Lung (tissue), 12 donors: ENCODE data around the gene STX16. TPM values are rescaled to one million over a fixed set of nuclear protein-coding genes. Genes with fewer than 3 reads are reported as not detected.

Experiments
- ATAC-seq: fragments of 200-7000 bp; cut with Tn5 transposase; one replicate; pipeline ENCODE4 v1.9.1; 2020; ENCODE audit warnings: moderate number of reproducible peaks; ENCODE audit not compliant: insufficient read depth, low FRiP score
- DNase-seq, 3 donors: peaks; one replicate each; pipeline ENCODE4 v3.0.0-alpha.2; 2013 to 2017
- H3K27ac ChIP-seq, 2 donors: one replicate each; pipeline ENCODE4 v1.5.1; 2013; ENCODE audit warnings: mild to moderate bottlenecking in 2 of 2, moderate library complexity in 2 of 2, control low read depth in 1 of 2, inconsistent platforms in 1 of 2, low read depth in 1 of 2, low read length in 1 of 2
- H3K27me3 ChIP-seq, 3 donors: one replicate each; pipeline ENCODE4 v1.5.1; 2013; ENCODE audit warnings: low read length in 2 of 3; ENCODE audit not compliant: control insufficient read depth in 3 of 3, insufficient read depth in 3 of 3
- H3K36me3 ChIP-seq, 4 donors: one replicate each; pipeline ENCODE4 v1.5.1; 2013; ENCODE audit warnings: low read length in 4 of 4, mild to moderate bottlenecking in 1 of 4, moderate library complexity in 1 of 4; ENCODE audit not compliant: control insufficient read depth in 4 of 4, insufficient read depth in 4 of 4
- H3K4me1 ChIP-seq, 5 donors: one replicate each; pipeline ENCODE4 v1.5.1; 2013; ENCODE audit warnings: low read length in 5 of 5, mild to moderate bottlenecking in 2 of 5, moderate library complexity in 1 of 5; ENCODE audit not compliant: control insufficient read depth in 5 of 5, insufficient read depth in 5 of 5
- H3K4me3 ChIP-seq: one replicate; pipeline ENCODE4 v1.5.1; 2013; ENCODE audit warnings: mild to moderate bottlenecking, control low read depth, moderate library complexity
- H3K9ac ChIP-seq, 2 donors: one replicate each; pipeline ENCODE4 v1.5.1; 2013; ENCODE audit warnings: low read length in 2 of 2, control low read depth in 1 of 2; ENCODE audit not compliant: insufficient read depth in 1 of 2
- H3K9me3 ChIP-seq, 4 donors: one replicate each; pipeline ENCODE4 v1.5.1; 2013; ENCODE audit warnings: low read length in 3 of 4, mild to moderate bottlenecking in 1 of 4, moderate library complexity in 1 of 4; ENCODE audit not compliant: control insufficient read depth in 4 of 4, insufficient read depth in 3 of 4
- WGBS, 2 donors: extraction: QIAGEN DNeasy Blood & Tissue Kit; methylation state at CpG; one replicate each; pipeline ENCODE4 v1.1.7; 2013; 5-methylcytosine and 5-hydroxymethylcytosine counted together
- polyA plus RNA-seq, 2 donors: library from polyadenylated mRNA; stranded (reverse); fragments of 200-250 nt; gene quantifications; one replicate each; pipeline ENCODE4 v1.2.1, GENCODE V29; 2013
- total RNA-seq, 2 donors: library from RNA; depleted of rRNA in 1 of 2; stranded (reverse); fragments of >200 nt in 1 of 2; gene quantifications; one replicate each; pipeline ENCODE4 v1.2.1, GENCODE V29; 2014 to 2021
- TF ChIP-seq, protein P1 (sequence below): IDR thresholded peaks from 2 replicates; pipeline ENCODE4 v1.5.1; 2012; ENCODE audit warnings: mild to moderate bottlenecking; ENCODE audit errors: control extremely low read depth, extremely low read depth
- donor health status: control.
- donor health status: control.
- donor health status: Bipolar disorder and iron deficiency.
- donor health status: healthy.
- donor health status: DM: yes; HTN: yes; CAD: no.

The STX16 gene
- total and polyA plus RNA-seq, 4 donors, result 37.1 to 85.2 (median 46.9) TPM

DNA sequence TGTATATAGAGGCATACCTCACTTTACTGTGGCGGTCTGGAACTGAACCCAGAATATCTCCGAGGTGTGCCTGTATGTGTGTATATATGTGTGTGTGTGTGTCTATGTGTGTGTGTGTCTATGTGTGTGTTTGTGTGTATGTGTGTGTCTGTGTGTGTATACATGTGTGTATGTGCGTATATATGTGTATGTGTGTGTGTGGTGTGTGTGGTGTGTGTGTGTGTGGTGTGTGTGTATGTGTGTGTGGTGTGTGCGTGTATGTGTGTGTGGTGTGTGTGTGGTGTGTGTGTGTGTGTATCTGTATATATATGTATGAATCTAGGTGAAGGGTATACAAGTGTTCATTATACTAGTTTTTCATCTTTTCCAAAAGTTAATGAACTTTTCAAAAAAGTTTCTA is 37.3 kb downstream of the STX16 start:
- no peak overlapping the region for H3K4me3 ChIP-seq
- H3K9me3 ChIP-seq, result no peaks in the 10 kb centered on the region
- DNase-seq, result no peak

DNA sequence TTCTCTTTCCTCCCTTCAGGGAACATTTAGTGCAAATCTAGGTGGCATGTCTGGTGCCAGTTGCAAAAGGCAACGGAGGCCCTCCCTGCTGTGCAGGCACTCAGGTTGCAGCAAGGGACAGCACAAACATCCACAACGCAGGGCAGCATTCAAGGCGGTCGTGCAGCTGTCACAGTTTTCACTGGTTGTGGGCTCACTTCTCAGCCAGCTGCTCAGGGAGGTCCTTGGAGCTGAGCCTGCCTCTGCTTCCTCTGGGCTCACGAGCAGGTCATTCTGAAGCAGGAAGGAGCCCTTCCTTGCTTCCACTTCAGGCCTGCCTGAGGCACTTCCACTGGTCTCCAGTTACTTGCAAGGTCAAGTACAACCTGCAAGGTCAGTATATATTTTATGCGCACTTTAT is 37.8 kb downstream of the STX16 start:
- 45 to 53% methylated on average over 6 of the region's 6 CpGs for WGBS, 2 donors
- DNase-seq, result peak; percentile 65 to 82 (median 69)
- ATAC-seq, result no peak
- TF ChIP-seq, protein P1, sequence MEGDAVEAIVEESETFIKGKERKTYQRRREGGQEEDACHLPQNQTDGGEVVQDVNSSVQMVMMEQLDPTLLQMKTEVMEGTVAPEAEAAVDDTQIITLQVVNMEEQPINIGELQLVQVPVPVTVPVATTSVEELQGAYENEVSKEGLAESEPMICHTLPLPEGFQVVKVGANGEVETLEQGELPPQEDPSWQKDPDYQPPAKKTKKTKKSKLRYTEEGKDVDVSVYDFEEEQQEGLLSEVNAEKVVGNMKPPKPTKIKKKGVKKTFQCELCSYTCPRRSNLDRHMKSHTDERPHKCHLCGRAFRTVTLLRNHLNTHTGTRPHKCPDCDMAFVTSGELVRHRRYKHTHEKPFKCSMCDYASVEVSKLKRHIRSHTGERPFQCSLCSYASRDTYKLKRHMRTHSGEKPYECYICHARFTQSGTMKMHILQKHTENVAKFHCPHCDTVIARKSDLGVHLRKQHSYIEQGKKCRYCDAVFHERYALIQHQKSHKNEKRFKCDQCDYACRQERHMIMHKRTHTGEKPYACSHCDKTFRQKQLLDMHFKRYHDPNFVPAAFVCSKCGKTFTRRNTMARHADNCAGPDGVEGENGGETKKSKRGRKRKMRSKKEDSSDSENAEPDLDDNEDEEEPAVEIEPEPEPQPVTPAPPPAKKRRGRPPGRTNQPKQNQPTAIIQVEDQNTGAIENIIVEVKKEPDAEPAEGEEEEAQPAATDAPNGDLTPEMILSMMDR, result no peak
- H3K36me3 ChIP-seq, result no peaks in the 10 kb centered on the region
- no peak overlapping the region for H3K9ac ChIP-seq
- no peak overlapping the region for H3K4me3 ChIP-seq
- no peaks in the 10 kb centered on the region for H3K9me3 ChIP-seq
- peaks cover 0 to 36% (median 13%) of the 10 kb centered on the region in 5 donors for H3K4me1 ChIP-seq
- peak overlapping the region in 1 of 2 donors; percentile 32 for H3K27ac ChIP-seq
- H3K27me3 ChIP-seq, result no peaks in the 10 kb centered on the region

More for the DNA sequence above, 37.3 kb downstream of the STX16 start:
- ATAC-seq, result no peak
- H3K9ac ChIP-seq, result no peak overlapping the region
- H3K27me3 ChIP-seq, result no peaks in the 10 kb centered on the region
- TF ChIP-seq, protein P1, result no peak
- H3K36me3 ChIP-seq, result no peaks in the 10 kb centered on the region
- peaks cover 0 to 32% (median 13%) of the 10 kb centered on the region in 5 donors for H3K4me1 ChIP-seq
- no peak overlapping the region for H3K27ac ChIP-seq
- WGBS, 2 donors, result 90 to 93% methylated on average over 4 of the region's 4 CpGs

DNA sequence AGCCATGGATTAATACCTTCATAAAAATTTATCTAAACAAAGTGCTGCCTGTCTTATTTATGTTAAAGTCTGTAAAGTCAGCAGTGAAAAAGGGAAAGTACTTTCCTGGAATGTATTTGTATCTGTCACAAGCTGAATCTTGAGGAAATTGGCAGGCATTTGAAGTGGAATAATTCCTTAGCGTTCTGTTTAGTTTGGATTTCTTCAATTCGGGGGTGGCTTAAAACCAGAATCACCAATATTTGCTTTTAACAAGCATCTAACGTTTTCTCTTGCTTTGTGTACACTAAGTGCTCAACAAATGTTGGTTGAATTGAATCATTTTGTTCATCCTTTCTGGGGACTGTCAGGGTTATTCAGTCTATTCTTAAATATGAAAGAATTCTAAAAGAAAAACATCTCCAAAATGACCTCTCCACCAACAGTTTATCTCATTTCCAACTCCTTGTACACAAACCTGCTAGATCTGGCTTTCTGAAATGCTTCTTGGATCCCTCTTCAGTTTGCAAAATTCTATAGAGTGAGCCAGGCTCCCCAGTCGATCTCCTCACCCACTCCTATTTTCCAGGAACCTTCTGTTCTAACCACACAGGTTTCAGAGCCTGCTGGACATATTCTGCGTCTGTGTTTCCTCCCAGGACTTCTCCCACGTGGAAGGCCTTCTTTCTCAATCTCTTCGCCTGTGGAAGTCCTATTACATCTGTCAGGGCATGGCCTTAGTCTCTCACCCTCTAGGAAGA is 39.5 kb downstream of the STX16 start:
- Histone ChIP-seq H3K27me3 (peaks cover 0 to 2% (median 0%) of the 10 kb centered on the region in 3 donors), H3K36me3 (peaks cover 0 to 8% (median 4%) of the 10 kb centered on the region in 4 donors), H3K27ac (peak overlapping the region in 1 of 2 donors; percentile 81), H3K4me3 (no peak overlapping the region), H3K4me1 (peaks cover 0 to 38% (median 20%) of the 10 kb centered on the region in 5 donors), H3K9me3 (peaks cover 0 to 4% (median 0%) of the 10 kb centered on the region in 4 donors), H3K9ac (no peak overlapping the region)
- 30 to 33% methylated on average over 7 of the region's 7 CpGs for WGBS, 2 donors
- DNase-seq (peak in 2 of 3 donors; percentile 31 to 42), ATAC-seq (no peak)
- TF ChIP-seq, protein P1, result no peak
